Subcutaneous adipose tissue (tissue), 4 donors: ENCODE data around the gene CHRDL2. TPM values are rescaled to one million over a fixed set of nuclear protein-coding genes. Genes with fewer than 3 reads are reported as not detected.

ENCODE experiments used
- CTCF ChIP-seq: fragments of 450-650 bp; IDR thresholded peaks from one replicate; pipeline ENCODE4 v1.5.1; 2016; ENCODE audit warnings: low read depth, mild to moderate bottlenecking, control low read depth, antibody characterized with exemption, moderate library complexity
- total RNA-seq, 4 donors: library from RNA; depleted of rRNA; stranded (reverse); fragments of >200 nt; gene quantifications; one replicate each; pipeline ENCODE4 v1.1.0, GENCODE V29; 2016

CHRDL2 gene
- total RNA-seq, 4 donors from 2014 or later, result not detected

GRCh38 chr11:74754507-74755252 is 23.5 kb upstream of the CHRDL2 start:
- TF ChIP-seq CTCF, result no peak

- no peak for TF ChIP-seq CTCF
Observed at GRCh38 chr11:74751303-74751702, 20.1 kb upstream of the CHRDL2 start.

GRCh38 chr11:74749965-74750296 is 18.7 kb upstream of the CHRDL2 start:
- no peak for TF ChIP-seq CTCF

GRCh38 chr11:74749127-74749964 is 18.1 kb upstream of the CHRDL2 start:
- TF ChIP-seq CTCF, result no peak

GRCh38 chr11:74748211-74749126 is 17.2 kb upstream of the CHRDL2 start, which contains the start of gene RNF169:
TSS of gene RNF169 (plus strand) at chr11:74748849. CDS start at chr11:74748881, 32 bp downstream.
- TF ChIP-seq CTCF, result no peak

GRCh38 chr11:74746868-74747267 is 15.6 kb upstream of the CHRDL2 start:
- no peak for TF ChIP-seq CTCF
